Measurements from ENCODE around the gene DTX4.

The DTX4 gene

DNA sequence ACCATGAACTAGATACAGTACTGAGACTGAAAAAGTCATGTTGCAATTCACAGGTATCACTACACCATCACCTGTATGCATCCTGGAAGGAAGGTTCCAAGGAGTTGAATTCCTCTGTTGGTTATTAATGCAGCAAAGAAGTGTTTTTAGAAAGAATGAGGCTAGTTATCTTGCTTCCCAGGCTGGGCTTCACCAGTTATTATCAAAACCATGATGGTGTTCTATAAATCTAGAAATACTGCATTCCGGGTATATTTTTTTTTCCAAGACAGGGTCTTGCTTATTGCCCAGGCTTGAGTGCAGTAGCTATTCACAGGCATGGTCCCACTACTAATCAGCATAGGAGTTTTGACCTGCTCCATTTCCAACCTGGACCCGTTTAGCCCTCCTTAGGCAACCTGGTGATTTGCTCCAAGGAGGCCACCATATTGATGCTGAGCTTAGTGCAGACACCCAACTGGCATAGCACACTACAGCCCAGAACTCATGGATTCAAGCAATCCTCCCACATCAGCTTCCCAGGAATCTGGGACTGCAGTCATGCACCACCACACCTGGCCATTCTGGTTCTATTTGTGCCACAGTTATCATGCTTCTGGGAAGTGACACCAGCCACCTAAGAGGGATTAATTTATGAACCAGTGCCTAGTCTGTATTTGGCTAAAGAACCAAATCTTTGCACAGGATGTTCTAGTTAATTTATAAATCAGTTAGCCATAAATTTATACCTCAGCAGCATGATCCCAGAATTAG, 42.4 kb downstream of the DTX4 start:
- Histone ChIP-seq H3K9me3 (ENCODE audit: low read depth, low read length) (no peaks in the 10 kb centered on the region), H3K27ac (no peak overlapping the region), H3K9ac (ENCODE audit: insufficient read length) (no peak overlapping the region), H3K4me3 (no peak overlapping the region), H3K36me3 (ENCODE audit: insufficient read depth, low read length) (no peaks in the 10 kb centered on the region)
- no peak for DNase-seq (ENCODE audit: low read depth, low spot score)
- TF ChIP-seq POLR2AphosphoS5 (IDR thresholded peaks at IDR 0.05; ENCODE audit: borderline replicate concordance, low read depth, low read length): no peak
- TF ChIP-seq FOXP2 (optimal IDR thresholded peaks at IDR 0.05; ENCODE audit: control extremely low read depth, extremely low read length, insufficient read depth): no peak
- TF ChIP-seq EZH2 (IDR thresholded peaks at IDR 0.05): no peak

DNA sequence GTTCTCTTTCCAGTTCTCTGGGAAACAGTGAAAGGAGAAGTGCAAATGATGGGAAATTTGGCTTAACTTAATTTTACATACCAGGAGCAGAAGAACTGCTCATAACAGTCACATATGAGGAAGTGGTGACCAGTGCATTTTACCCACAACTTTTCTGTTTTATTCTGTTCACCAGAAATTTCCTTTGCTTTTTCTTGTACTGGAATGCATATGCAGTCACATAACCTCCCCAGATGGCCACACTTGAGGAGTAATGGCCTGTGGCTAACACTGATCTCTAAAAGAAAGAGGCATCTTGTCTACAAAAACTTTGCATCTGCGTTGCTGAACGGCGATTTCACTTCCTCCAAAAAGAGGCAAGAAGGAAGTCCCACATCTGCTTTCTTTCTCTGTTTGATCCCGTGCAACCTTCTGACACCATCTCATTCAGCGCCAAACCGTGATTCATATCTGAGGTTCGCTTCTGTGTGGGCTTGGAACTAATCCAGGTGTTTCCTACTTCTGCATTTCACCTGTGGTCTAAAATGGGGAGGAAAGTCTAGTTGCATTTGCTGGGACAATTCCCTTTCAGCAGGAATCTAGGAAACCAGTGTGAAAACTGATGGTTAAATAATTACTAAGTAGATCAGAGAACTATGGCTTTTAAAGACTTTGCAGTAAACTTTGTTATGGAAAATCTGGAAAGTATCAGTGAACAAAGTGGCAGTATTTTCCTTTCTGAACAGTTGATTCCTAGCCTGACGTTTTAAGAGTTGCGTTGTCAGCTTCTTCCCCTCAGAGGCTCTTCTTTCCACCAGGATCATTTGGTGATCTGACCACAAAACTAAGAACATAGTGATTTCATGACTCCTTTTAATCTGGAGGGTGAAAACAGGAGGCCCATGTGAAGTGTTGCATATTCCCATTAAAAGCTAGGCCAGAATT, 45.0 kb downstream of the DTX4 start:
- no peak for DNase-seq (ENCODE audit: low read depth, low spot score)

GRCh38 chr11:59218319-59218718, 46.4 kb downstream of the DTX4 start:
- H3K9ac ChIP-seq (ENCODE audit: insufficient read length): no peak overlapping the region
- H3K36me3 ChIP-seq (ENCODE audit: insufficient read depth, low read length): no peaks in the 10 kb centered on the region
- no peak overlapping the region for H3K4me3 ChIP-seq
- TF ChIP-seq POLR2AphosphoS5 (IDR thresholded peaks at IDR 0.05; ENCODE audit: borderline replicate concordance, low read depth, low read length): no peak
- TF ChIP-seq EZH2 (IDR thresholded peaks at IDR 0.05): no peak
- no peak for TF ChIP-seq FOXP2 (optimal IDR thresholded peaks at IDR 0.05; ENCODE audit: control extremely low read depth, extremely low read length, insufficient read depth)
- H3K27ac ChIP-seq: no peak overlapping the region
- no peak for DNase-seq (ENCODE audit: low read depth, low spot score)
- H3K9me3 ChIP-seq (ENCODE audit: low read depth, low read length): no peaks in the 10 kb centered on the region

More for the DNA sequence above, 45.0 kb downstream of the DTX4 start:
- H3K9ac ChIP-seq (ENCODE audit: insufficient read length): no peak overlapping the region
- H3K36me3 ChIP-seq (ENCODE audit: insufficient read depth, low read length): no peaks in the 10 kb centered on the region
- TF ChIP-seq POLR2AphosphoS5 (IDR thresholded peaks at IDR 0.05; ENCODE audit: borderline replicate concordance, low read depth, low read length): no peak
- TF ChIP-seq EZH2 (IDR thresholded peaks at IDR 0.05): no peak
- no peak for TF ChIP-seq FOXP2 (optimal IDR thresholded peaks at IDR 0.05; ENCODE audit: control extremely low read depth, extremely low read length, insufficient read depth)
- no peak overlapping the region for H3K4me3 ChIP-seq
- H3K9me3 ChIP-seq (ENCODE audit: low read depth, low read length): no peaks in the 10 kb centered on the region
- H3K27ac ChIP-seq: peak overlapping the region; percentile 26; the same call in 1 of the 2 replicates

GRCh38 chr11:59218893-59219292, 47.0 kb downstream of the DTX4 start:
- no peak for DNase-seq (ENCODE audit: low read depth, low spot score)
- no peaks in the 10 kb centered on the region for H3K36me3 ChIP-seq (ENCODE audit: insufficient read depth, low read length)
- H3K9ac ChIP-seq (ENCODE audit: insufficient read length): no peak overlapping the region
- H3K9me3 ChIP-seq (ENCODE audit: low read depth, low read length): no peaks in the 10 kb centered on the region
- no peak overlapping the region for H3K4me3 ChIP-seq
- H3K27ac ChIP-seq: no peak overlapping the region
- TF ChIP-seq POLR2AphosphoS5 (IDR thresholded peaks at IDR 0.05; ENCODE audit: borderline replicate concordance, low read depth, low read length): no peak
- TF ChIP-seq FOXP2 (optimal IDR thresholded peaks at IDR 0.05; ENCODE audit: control extremely low read depth, extremely low read length, insufficient read depth): no peak
- TF ChIP-seq EZH2 (IDR thresholded peaks at IDR 0.05): no peak

GRCh38 chr11:59219836-59220235, 47.9 kb downstream of the DTX4 start:
- no peak for DNase-seq (ENCODE audit: low read depth, low spot score)
- Histone ChIP-seq H3K27ac (no peak overlapping the region), H3K9me3 (ENCODE audit: low read depth, low read length) (no peaks in the 10 kb centered on the region), H3K4me3 (no peak overlapping the region), H3K9ac (ENCODE audit: insufficient read length) (no peak overlapping the region), H3K36me3 (ENCODE audit: insufficient read depth, low read length) (no peaks in the 10 kb centered on the region)
- TF ChIP-seq EZH2 (IDR thresholded peaks at IDR 0.05) (no peak), POLR2AphosphoS5 (IDR thresholded peaks at IDR 0.05; ENCODE audit: borderline replicate concordance, low read depth, low read length) (no peak), FOXP2 (optimal IDR thresholded peaks at IDR 0.05; ENCODE audit: control extremely low read depth, extremely low read length, insufficient read depth) (no peak)

- no peak overlapping the region for H3K9ac ChIP-seq (ENCODE audit: insufficient read length)
- no peak overlapping the region for H3K4me3 ChIP-seq
- TF ChIP-seq EZH2 (IDR thresholded peaks at IDR 0.05) (no peak), FOXP2 (optimal IDR thresholded peaks at IDR 0.05; ENCODE audit: control extremely low read depth, extremely low read length, insufficient read depth) (no peak), POLR2AphosphoS5 (IDR thresholded peaks at IDR 0.05; ENCODE audit: borderline replicate concordance, low read depth, low read length) (no peak)
- H3K27ac ChIP-seq: no peak overlapping the region
- DNase-seq (ENCODE audit: low read depth, low spot score): no peak
- H3K36me3 ChIP-seq (ENCODE audit: insufficient read depth, low read length): no peaks in the 10 kb centered on the region
- no peaks in the 10 kb centered on the region for H3K9me3 ChIP-seq (ENCODE audit: low read depth, low read length)
Observed at GRCh38 chr11:59221441-59221840, 49.5 kb downstream of the DTX4 start.

- H3K27ac ChIP-seq: no peak overlapping the region
Observed at GRCh38 chr11:59222464-59223060, 50.6 kb downstream of the DTX4 start.

GRCh38 chr11:59223177-59223576, 51.2 kb downstream of the DTX4 start:
- Histone ChIP-seq H3K27ac (no peak overlapping the region), H3K9ac (ENCODE audit: insufficient read length) (no peak overlapping the region), H3K4me3 (no peak overlapping the region), H3K36me3 (ENCODE audit: insufficient read depth, low read length) (no peaks in the 10 kb centered on the region), H3K9me3 (ENCODE audit: low read depth, low read length) (no peaks in the 10 kb centered on the region)
- no peak for TF ChIP-seq EZH2 (IDR thresholded peaks at IDR 0.05)
- TF ChIP-seq FOXP2 (optimal IDR thresholded peaks at IDR 0.05; ENCODE audit: control extremely low read depth, extremely low read length, insufficient read depth): no peak
- TF ChIP-seq POLR2AphosphoS5 (IDR thresholded peaks at IDR 0.05; ENCODE audit: borderline replicate concordance, low read depth, low read length): no peak
- no peak for DNase-seq (ENCODE audit: low read depth, low spot score)

More at GRCh38 chr11:59222464-59223060, 50.6 kb downstream of the DTX4 start:
- no peak overlapping the region for H3K4me3 ChIP-seq
- no peaks in the 10 kb centered on the region for H3K9me3 ChIP-seq (ENCODE audit: low read depth, low read length)
- H3K9ac ChIP-seq (ENCODE audit: insufficient read length): no peak overlapping the region
- TF ChIP-seq EZH2 (IDR thresholded peaks at IDR 0.05): no peak
- no peak for TF ChIP-seq FOXP2 (optimal IDR thresholded peaks at IDR 0.05; ENCODE audit: control extremely low read depth, extremely low read length, insufficient read depth)
- no peak for TF ChIP-seq POLR2AphosphoS5 (IDR thresholded peaks at IDR 0.05; ENCODE audit: borderline replicate concordance, low read depth, low read length)
- no peaks in the 10 kb centered on the region for H3K36me3 ChIP-seq (ENCODE audit: insufficient read depth, low read length)
- DNase-seq (ENCODE audit: low read depth, low spot score): no peak
